Suprapubic skin (tissue), 4 donors: Measurements from ENCODE around the gene TLR9. TPM values are rescaled to one million over a fixed set of nuclear protein-coding genes. Genes with fewer than 3 reads are reported as not detected.
A peak's percentile ranks its signal among the peaks of the same experiment; 100 is the strongest.

Experiments
- DNase-seq, 2 donors: peaks; one replicate each; pipeline ENCODE4 v3.0.0-alpha.2; 2019; ENCODE audit warnings: low spot score in 2 of 2
- H3K27ac ChIP-seq: fragments of 200-600 bp; sonication (generic); one replicate; pipeline ENCODE4 v1.5.1; 2019
- H3K27me3 ChIP-seq: fragments of 200-600 bp; sonication (generic); one replicate; pipeline ENCODE4 v1.5.1; 2019
- H3K36me3 ChIP-seq: fragments of 200-600 bp; sonication (generic); one replicate; pipeline ENCODE4 v1.5.1; 2019
- H3K4me1 ChIP-seq: fragments of 200-600 bp; sonication (generic); one replicate; pipeline ENCODE4 v1.5.1; 2019
- H3K4me3 ChIP-seq: fragments of 200-600 bp; sonication (generic); one replicate; pipeline ENCODE4 v1.5.1; 2019; ENCODE audit warnings: mild to moderate bottlenecking
- H3K9me3 ChIP-seq: fragments of 200-600 bp; sonication (generic); one replicate; pipeline ENCODE4 v1.5.1; 2019
- CTCF ChIP-seq, 2 donors: fragments of 200-600 bp in 1 of 2; fragments of 450-650 bp in 1 of 2; sonication (generic) in 1 of 2; IDR thresholded peaks; one replicate each; pipeline ENCODE4 v1.5.1; 2016 to 2019; ENCODE audit warnings: antibody characterized with exemption in 2 of 2, mild to moderate bottlenecking in 1 of 2, moderate library complexity in 1 of 2
- EP300 ChIP-seq: sonication (generic); formaldehyde crosslinking; IDR thresholded peaks from one replicate; pipeline ENCODE4 v1.6.1; 2017; ENCODE audit warnings: antibody characterized with exemption
- POLR2A ChIP-seq, 2 donors: fragments of 450-650 bp; IDR thresholded peaks; one replicate each; pipeline ENCODE4 v1.6.1; 2017; ENCODE audit warnings: antibody characterized with exemption in 2 of 2, mild to moderate bottlenecking in 2 of 2, moderate library complexity in 2 of 2
- POLR2AphosphoS5 ChIP-seq, 3 donors: sonication (generic); formaldehyde crosslinking; IDR thresholded peaks; one replicate each; pipeline ENCODE4 v1.6.1; 2017; ENCODE audit warnings: antibody characterized with exemption in 3 of 3
- WGBS: methylation state at CpG from one replicate; pipeline ENCODE4 v1.1.5; 2018; 5-methylcytosine and 5-hydroxymethylcytosine counted together
- total RNA-seq, 4 donors: library from RNA; depleted of rRNA; stranded (reverse); fragments of >200 nt; gene quantifications; one replicate each; pipeline ENCODE4 v1.1.0, GENCODE V29; 2016

The TLR9 gene
- total RNA-seq, 4 donors from 2014 or later: 0.16 TPM; not detected in 3

- Histone ChIP-seq H3K27ac (peak within 1 kb of the TSS; percentile 89), H3K4me3 (peak within 1 kb of the TSS; percentile 78), H3K9me3 (no peaks in the 10 kb centered on the region), H3K27me3 (no peaks in the 10 kb centered on the region), H3K4me1 (peaks cover 55% of the 10 kb centered on the region), H3K36me3 (peaks cover 8% of the 10 kb centered on the region)
- peak in 1 of 2 donors; percentile 86 for DNase-seq
- peak in 1 of 3 donors; percentile 6 for TF ChIP-seq POLR2AphosphoS5 (IDR thresholded peaks at IDR 0.05)
- TF ChIP-seq CTCF (IDR thresholded peaks at IDR 0.05): no peak
- TF ChIP-seq EP300: no peak
- peak in 1 of 2 donors; percentile 43 for TF ChIP-seq POLR2A (IDR thresholded peaks at IDR 0.05)
- WGBS: under 1% methylated on average over 45 of the region's 92 CpGs
Observed at GRCh38 chr3:52238761-52239701, 13.6 kb upstream of the TLR9 start, which contains the start of gene TWF2. TWF2 (minus strand) TSS chr3:52239158; CDS start chr3:52239016, 142 bp downstream.

GRCh38 chr3:52238193-52238760 is 12.8 kb upstream of the TLR9 start:
- peaks cover 52% of the 10 kb centered on the region for H3K4me1 ChIP-seq
- no peaks in the 10 kb centered on the region for H3K27me3 ChIP-seq
- H3K9me3 ChIP-seq: no peaks in the 10 kb centered on the region
- H3K4me3 ChIP-seq: peak overlapping the region; percentile 78
- peaks cover 10% of the 10 kb centered on the region for H3K36me3 ChIP-seq
- peak in 1 of 2 donors; percentile 58 for DNase-seq
- peak overlapping the region; percentile 89 for H3K27ac ChIP-seq
- WGBS: 4% methylated on average over 5 of the region's 11 CpGs
- TF ChIP-seq POLR2AphosphoS5 (IDR thresholded peaks at IDR 0.05) (no peak), EP300 (no peak)

GRCh38 chr3:52237657-52238172 is 12.3 kb upstream of the TLR9 start:
- Histone ChIP-seq H3K9me3 (no peaks in the 10 kb centered on the region), H3K27me3 (no peaks in the 10 kb centered on the region), H3K4me1 (peaks cover 56% of the 10 kb centered on the region), H3K27ac (peak overlapping the region; percentile 89), H3K36me3 (peaks cover 15% of the 10 kb centered on the region), H3K4me3 (peak overlapping the region; percentile 78)
- DNase-seq: peak; percentile 92 to 94
- no peak for TF ChIP-seq POLR2A (IDR thresholded peaks at IDR 0.05)
- TF ChIP-seq EP300: no peak
- TF ChIP-seq CTCF (IDR thresholded peaks at IDR 0.05): no peak
- no peak for TF ChIP-seq POLR2AphosphoS5 (IDR thresholded peaks at IDR 0.05)
- 6% methylated on average over 7 of the region's 8 CpGs for WGBS

- Histone ChIP-seq H3K27ac (peak overlapping the region; percentile 89), H3K4me1 (peaks cover 56% of the 10 kb centered on the region), H3K9me3 (no peaks in the 10 kb centered on the region), H3K4me3 (peak overlapping the region; percentile 78), H3K27me3 (no peaks in the 10 kb centered on the region), H3K36me3 (peaks cover 21% of the 10 kb centered on the region)
- DNase-seq: peak in 1 of 2 donors; percentile 66
- TF ChIP-seq POLR2AphosphoS5 (IDR thresholded peaks at IDR 0.05) (no peak), POLR2A (IDR thresholded peaks at IDR 0.05) (no peak), CTCF (IDR thresholded peaks at IDR 0.05) (no peak), EP300 (no peak)
- WGBS: 80% methylated on average over 5 of the region's 6 CpGs
Observed at GRCh38 chr3:52237006-52237656, 11.7 kb upstream of the TLR9 start.

DNA sequence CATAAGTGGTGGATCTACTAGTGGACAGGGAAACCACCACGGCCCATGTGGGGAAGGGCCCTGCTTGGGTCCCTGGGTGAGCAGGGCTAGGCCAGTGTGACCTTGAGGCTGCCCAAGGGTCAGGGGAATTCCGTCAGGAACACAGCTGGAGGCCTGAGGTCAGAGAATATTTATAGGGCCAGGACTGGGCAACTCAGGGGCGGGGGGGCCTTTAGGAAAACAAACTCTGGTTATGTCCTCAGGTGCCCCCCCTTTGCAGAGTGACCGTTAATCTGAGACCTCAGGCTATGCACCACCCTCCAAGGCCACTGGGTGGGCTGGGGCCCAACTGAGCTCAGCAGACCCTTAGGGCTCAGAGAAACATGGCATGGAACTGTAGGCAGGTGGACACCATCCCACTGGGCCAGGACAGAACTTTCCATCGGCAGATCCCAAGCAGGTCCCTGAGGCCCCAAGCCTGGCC is 11.0 kb upstream of the TLR9 start:
- H3K4me1 ChIP-seq: peaks cover 56% of the 10 kb centered on the region
- H3K27me3 ChIP-seq: no peaks in the 10 kb centered on the region
- no peak overlapping the region for H3K4me3 ChIP-seq
- no peak for TF ChIP-seq POLR2A (IDR thresholded peaks at IDR 0.05)
- DNase-seq: no peak
- H3K27ac ChIP-seq: no peak overlapping the region
- peaks cover 27% of the 10 kb centered on the region for H3K36me3 ChIP-seq
- WGBS: 74% methylated on average over 3 of the region's 5 CpGs
- no peaks in the 10 kb centered on the region for H3K9me3 ChIP-seq
